SU-DHL-6 (cell line): Measurements from ENCODE around the gene ADD1.

Experiments used
- EZH2phosphoT487 ChIP-seq: fragments of 200-600 bp; sonication (generic), shearing (Covaris generic); conservative IDR thresholded peaks from 2 replicates; pipeline ENCODE4 v1.6.1; 2018; ENCODE audit warnings: mild to moderate bottlenecking, antibody characterized with exemption, low read length, moderate library complexity, mixed read lengths
- TF ChIP-seq, protein P1 (sequence below): fragments of 200-600 bp; sonication (generic); IDR thresholded peaks from one replicate; pipeline ENCODE4 v1.5.1; 2017; ENCODE audit warnings: antibody characterized with exemption, mild to moderate bottlenecking, low read length, moderate library complexity; ENCODE audit not compliant: insufficient read depth, poor library complexity, severe bottlenecking

DNA sequence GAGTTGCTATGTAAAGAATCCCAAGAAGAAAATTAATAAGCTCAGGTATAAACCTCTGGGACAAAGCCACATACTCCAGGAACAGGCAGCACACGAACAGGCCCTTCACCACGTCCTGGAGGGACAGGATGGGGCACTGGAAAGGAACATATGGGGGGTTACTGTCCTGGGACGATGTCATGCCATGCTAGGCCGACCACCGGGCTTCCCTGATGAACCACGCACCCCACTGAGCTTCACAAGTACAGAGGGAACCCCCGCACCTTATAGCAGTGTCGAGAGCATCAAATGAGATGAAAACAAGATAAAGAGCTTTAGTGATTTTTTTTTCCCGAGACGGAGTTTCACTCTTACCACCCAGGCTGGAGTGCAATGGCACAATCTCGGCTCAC lies 100.4 kb downstream of the ADD1 start:
- TF ChIP-seq, protein P1, sequence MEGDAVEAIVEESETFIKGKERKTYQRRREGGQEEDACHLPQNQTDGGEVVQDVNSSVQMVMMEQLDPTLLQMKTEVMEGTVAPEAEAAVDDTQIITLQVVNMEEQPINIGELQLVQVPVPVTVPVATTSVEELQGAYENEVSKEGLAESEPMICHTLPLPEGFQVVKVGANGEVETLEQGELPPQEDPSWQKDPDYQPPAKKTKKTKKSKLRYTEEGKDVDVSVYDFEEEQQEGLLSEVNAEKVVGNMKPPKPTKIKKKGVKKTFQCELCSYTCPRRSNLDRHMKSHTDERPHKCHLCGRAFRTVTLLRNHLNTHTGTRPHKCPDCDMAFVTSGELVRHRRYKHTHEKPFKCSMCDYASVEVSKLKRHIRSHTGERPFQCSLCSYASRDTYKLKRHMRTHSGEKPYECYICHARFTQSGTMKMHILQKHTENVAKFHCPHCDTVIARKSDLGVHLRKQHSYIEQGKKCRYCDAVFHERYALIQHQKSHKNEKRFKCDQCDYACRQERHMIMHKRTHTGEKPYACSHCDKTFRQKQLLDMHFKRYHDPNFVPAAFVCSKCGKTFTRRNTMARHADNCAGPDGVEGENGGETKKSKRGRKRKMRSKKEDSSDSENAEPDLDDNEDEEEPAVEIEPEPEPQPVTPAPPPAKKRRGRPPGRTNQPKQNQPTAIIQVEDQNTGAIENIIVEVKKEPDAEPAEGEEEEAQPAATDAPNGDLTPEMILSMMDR: no peak
- TF ChIP-seq EZH2phosphoT487: no peak
